Psoas muscle (tissue), 8 donors: ENCODE measurements around the gene STK40. TPM values are rescaled to one million over a fixed set of nuclear protein-coding genes. Genes with fewer than 3 reads are reported as not detected.

Experiments used
- ATAC-seq, 4 donors: fragments of 200-7000 bp; cut with Tn5 transposase; one replicate each; pipeline ENCODE4 v1.9.1; 2020; ENCODE audit warnings: moderate library complexity in 3 of 4, mild to moderate bottlenecking in 2 of 4
- DNase-seq, 2 donors: peaks; one replicate each; pipeline ENCODE4 v3.0.0-alpha.2; 2020
- H3K27ac ChIP-seq: fragments of 200-600 bp; one replicate; pipeline ENCODE4 v1.8.0; 2022
- H3K27me3 ChIP-seq, 3 donors: fragments of 200-600 bp in 1 of 3; one replicate each; pipeline versions ENCODE4 v1.6.1 to v1.8.0; 2013 to 2022; ENCODE audit warnings: low read length in 2 of 3, mild to moderate bottlenecking in 2 of 3, moderate library complexity in 1 of 3; ENCODE audit not compliant: insufficient read depth in 3 of 3
- H3K36me3 ChIP-seq, 2 donors: fragments of 200-600 bp in 1 of 2; one replicate each; pipeline versions ENCODE4 v1.6.1 to v1.8.0; 2013 to 2022; ENCODE audit warnings: low read depth in 1 of 2, mild to moderate bottlenecking in 1 of 2, moderate library complexity in 1 of 2; ENCODE audit not compliant: insufficient read depth in 1 of 2
- H3K4me1 ChIP-seq: fragments of 200-600 bp; one replicate; pipeline ENCODE4 v1.8.0; 2022
- H3K4me3 ChIP-seq: fragments of 200-600 bp; one replicate; pipeline ENCODE4 v1.8.0; 2022; ENCODE audit warnings: mild to moderate bottlenecking
- H3K9me3 ChIP-seq: fragments of 200-600 bp; one replicate; pipeline ENCODE4 v1.8.0; 2022
- CTCF ChIP-seq: fragments of 200-600 bp; IDR thresholded peaks from one replicate; pipeline ENCODE4 v1.8.0; 2022; ENCODE audit warnings: antibody characterized with exemption
- WGBS, 3 donors: extraction: QIAGEN DNeasy Blood & Tissue Kit; methylation state at CpG; one replicate each; pipeline versions ENCODE4 v1.1.6 to v1.1.7; 2013; 5-methylcytosine and 5-hydroxymethylcytosine counted together
- intact Hi-C, 2 donors: fragments of 100-400 bp; cut with DNase I; formaldehyde crosslinking; loops; one replicate each; pipeline versions ENCODE4 v1.11.0 to v1.14.2; 2022
- polyA plus RNA-seq, 3 donors: library from polyadenylated mRNA; stranded (reverse); fragments of 200-250 nt; gene quantifications; one replicate each; pipeline ENCODE4 v1.2.3, GENCODE V29; 2013
- total RNA-seq, 4 donors: library from RNA; stranded (reverse); fragmentation: NEBNext Ultra II Directional in 2 of 4; extraction: Animal tissue kit (Norgen Biotek cat#: 25700) in 2 of 4; gene quantifications; one replicate each; pipeline versions ENCODE4 v1.2.1 to v1.2.4, GENCODE V29; 2021 to 2023
- donor health status: healthy with polysubstance abuse.
- donor health status: DM: no; HTN: no; CAD: no; lungs with moderate emphysema.
- donor health status: Bipolar disorder and iron deficiency.
- donor health status: healthy.
- donor health status: DM: yes; HTN: yes; CAD: no.
- donor health status: DM: no; HTN: no; CAD: no.
- donor health status: DM: no; HTN: no; CAD: no.
- donor health status: DM: yes; HTN: yes; CAD: no.

Gene STK40
- total and polyA plus RNA-seq, 7 donors: 84.4 to 312 (median 162) TPM

GRCh38 chr1:36306210-36306901, 79.4 kb downstream of the STK40 start, which contains the start of gene SH3D21:
TSS of gene SH3D21 (plus strand) at chr1:36306368. CDS start at chr1:36306421, 53 bp downstream.
- Histone ChIP-seq H3K27me3 (no peaks in the 10 kb centered on the region), H3K36me3 (peaks cover 0 to 63% of the 10 kb centered on the region in 2 donors), H3K27ac (peak within 1 kb of the TSS; percentile 79), H3K4me3 (peak within 1 kb of the TSS; percentile 73), H3K9me3 (no peaks in the 10 kb centered on the region), H3K4me1 (peaks cover 8% of the 10 kb centered on the region)
- DNase-seq (peak; percentile 49 to 73), ATAC-seq (peak; percentile 57 to 72 (median 68))
- WGBS, 3 donors: 3 to 5% (median 4%) methylated on average over 45 to 65 of the region's 65 CpGs
- no peak for TF ChIP-seq CTCF
- intact Hi-C loops: loop anchor here in 1 of 2 donors (5.0 kb wide), 1 partner anchor 116 kb away; no protein-coding TSS in a partner anchor

- Histone ChIP-seq H3K4me3 (peak overlapping the region; percentile 73), H3K27ac (peak overlapping the region; percentile 79), H3K27me3 (no peaks in the 10 kb centered on the region), H3K4me1 (peaks cover 8% of the 10 kb centered on the region), H3K36me3 (peaks cover 3 to 65% of the 10 kb centered on the region in 2 donors), H3K9me3 (no peaks in the 10 kb centered on the region)
- intact Hi-C loops: loop anchor here in 1 of 2 donors (5.0 kb wide), 1 partner anchor 116 kb away; no protein-coding TSS in a partner anchor
- ATAC-seq: peak in 2 of 4 donors; percentile 3 to 13
- TF ChIP-seq CTCF: no peak
- no peak for DNase-seq
- WGBS, 3 donors: 68 to 75% (median 68%) methylated on average over 7 of the region's 7 CpGs
These were observed 79.9 kb downstream of the STK40 start for GRCh38 chr1:36305915-36306209.

DNA sequence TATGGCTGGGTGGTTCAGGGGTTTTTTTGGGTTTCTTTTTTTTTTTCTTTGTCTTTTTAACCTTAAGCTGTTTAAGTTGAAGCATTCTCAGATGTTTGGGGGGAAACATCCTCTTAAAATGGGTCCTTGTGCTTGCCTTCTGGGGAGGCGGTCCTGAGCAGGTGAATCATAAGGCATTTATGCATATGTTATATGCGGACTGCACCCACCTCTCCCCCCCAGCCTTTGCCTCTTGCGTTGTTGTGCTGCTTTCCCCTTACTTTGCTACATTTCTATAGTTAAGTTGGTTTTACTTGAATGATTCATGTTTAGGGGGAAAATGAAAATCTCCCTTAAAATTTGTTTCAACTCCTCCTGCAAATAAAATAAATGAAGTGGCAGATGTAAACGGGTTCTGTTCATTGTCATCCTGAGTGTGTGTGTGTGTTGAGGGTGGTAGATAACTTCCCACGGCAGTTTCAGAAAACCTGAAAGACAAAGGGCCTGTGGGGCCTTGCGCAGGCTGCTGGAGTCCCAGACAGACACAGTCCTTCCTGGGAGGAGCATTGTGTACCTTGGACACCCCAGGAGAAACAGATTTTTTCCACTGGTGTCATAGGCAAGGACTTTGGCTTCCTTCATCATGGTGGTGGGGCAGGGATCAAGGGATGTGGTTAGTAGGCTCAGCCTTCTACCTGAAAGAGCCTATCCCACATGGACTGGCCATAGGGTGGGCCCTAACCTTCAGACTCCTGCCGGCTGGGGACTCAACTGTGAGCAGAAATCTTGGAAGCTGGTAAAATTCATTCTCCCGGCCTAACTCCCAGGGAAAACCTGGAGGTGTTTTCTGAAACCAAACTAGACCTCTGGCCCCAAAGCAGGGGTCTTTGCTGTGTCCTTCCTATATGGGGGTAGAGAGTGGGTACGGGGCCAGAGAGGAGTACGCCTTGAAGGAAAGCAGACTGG, 80.5 kb downstream of the STK40 start:
- H3K36me3 ChIP-seq: peaks cover 6 to 68% of the 10 kb centered on the region in 2 donors
- WGBS, 3 donors: 78 to 83% (median 80%) methylated on average over 10 of the region's 10 CpGs
- ATAC-seq: no peak
- no peaks in the 10 kb centered on the region for H3K27me3 ChIP-seq
- intact Hi-C loops: loop anchor here in 1 of 2 donors (5.0 kb wide), 2 partner anchors 62 to 117 kb away; no protein-coding TSS in a partner anchor
- H3K9me3 ChIP-seq: no peaks in the 10 kb centered on the region
- DNase-seq: no peak
- no peak overlapping the region for H3K4me3 ChIP-seq
- H3K4me1 ChIP-seq: peaks cover 9% of the 10 kb centered on the region
- H3K27ac ChIP-seq: peak overlapping the region; percentile 79
- TF ChIP-seq CTCF: no peak

GRCh38 chr1:36304521-36304920, 81.2 kb downstream of the STK40 start:
- Histone ChIP-seq H3K27me3 (no peaks in the 10 kb centered on the region), H3K27ac (no peak overlapping the region), H3K4me3 (no peak overlapping the region), H3K9me3 (no peaks in the 10 kb centered on the region), H3K36me3 (peaks cover 7 to 73% of the 10 kb centered on the region in 2 donors), H3K4me1 (peaks cover 16% of the 10 kb centered on the region)
- intact Hi-C loops: loop anchor here in 1 of 2 donors (5.0 kb wide), 1 partner anchor 63 kb away; no protein-coding TSS in a partner anchor
- 73 to 81% (median 78%) methylated on average over 7 of the region's 7 CpGs for WGBS, 3 donors
- no peak for TF ChIP-seq CTCF
- no peak for ATAC-seq
- no peak for DNase-seq
